Peyer's patch (tissue), 4 donors: Measurements from ENCODE around the gene C15orf61. TPM values are rescaled to one million over a fixed set of nuclear protein-coding genes. Genes with fewer than 3 reads are reported as not detected.

ENCODE experiments used
- DNase-seq, 3 donors: peaks; one replicate each; pipeline ENCODE4 v3.0.0-alpha.2; 2017 to 2019
- H3K27ac ChIP-seq, 4 donors: fragments of 200-600 bp; sonication (generic); one replicate each; pipeline ENCODE4 v1.5.1; 2016 to 2019
- H3K27me3 ChIP-seq, 2 donors: fragments of 200-600 bp; sonication (generic); one replicate each; pipeline ENCODE4 v1.5.1; 2019
- H3K36me3 ChIP-seq, 3 donors: fragments of 200-600 bp; sonication (generic); one replicate each; pipeline ENCODE4 v1.5.1; 2016 to 2019
- H3K4me1 ChIP-seq, 4 donors: fragments of 200-600 bp; sonication (generic); one replicate each; pipeline ENCODE4 v1.5.1; 2016 to 2019
- H3K4me3 ChIP-seq, 4 donors: fragments of 200-600 bp; sonication (generic); 1 replicate in 3 of 4; 2 replicates in 1 of 4; pipeline ENCODE4 v1.5.1; 2016 to 2019; ENCODE audit warnings: mild to moderate bottlenecking in 1 of 4
- H3K9me3 ChIP-seq, 4 donors: fragments of 200-600 bp; sonication (generic); one replicate each; pipeline ENCODE4 v1.5.1; 2016 to 2019; ENCODE audit warnings: mild to moderate bottlenecking in 1 of 4
- POLR2A ChIP-seq, 2 donors: fragments of 450-650 bp; IDR thresholded peaks; one replicate each; pipeline ENCODE4 v1.5.1; 2017; ENCODE audit warnings: antibody characterized with exemption in 2 of 2, mild to moderate bottlenecking in 2 of 2, moderate library complexity in 2 of 2
- total RNA-seq, 4 donors: library from RNA; depleted of rRNA; stranded (reverse); fragments of >200 nt; gene quantifications; one replicate each; pipeline ENCODE4 v1.1.0, GENCODE V29; 2016
- TF ChIP-seq, protein P1 (sequence below), 6 experiments: fragments of 450-650 bp in 4 of 6; fragments of 200-600 bp in 2 of 6; sonication (generic) in 1 of 6; IDR thresholded peaks; one replicate each; pipeline ENCODE4 v1.5.1; 2017 to 2019; ENCODE audit warnings: antibody characterized with exemption in 6 of 6, mild to moderate bottlenecking in 3 of 6, moderate library complexity in 1 of 6

C15orf61 gene
- total RNA-seq, 4 donors from 2014 or later: 2.5 to 10.7 (median 7.6) TPM

DNA sequence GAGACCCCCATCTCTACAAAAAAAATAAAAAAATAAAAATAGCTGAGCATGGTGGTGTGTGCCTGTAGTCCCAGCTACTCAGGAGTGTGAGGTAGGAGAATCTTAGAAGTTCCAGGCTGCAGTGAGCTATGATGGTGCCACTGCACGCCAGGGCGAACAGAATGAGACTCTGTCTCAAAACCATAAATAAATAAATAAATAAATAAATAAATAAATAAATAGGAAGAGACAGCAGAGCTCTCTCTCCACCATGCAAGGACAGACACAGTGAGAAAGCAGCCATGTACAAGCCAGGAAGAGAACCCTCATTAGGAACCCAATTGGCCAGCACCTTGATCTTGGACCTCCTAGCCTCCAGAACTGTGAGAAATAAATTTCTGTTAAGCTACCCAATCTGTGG, 5.4 kb upstream of the C15orf61 start:
- H3K27me3 ChIP-seq: no peaks in the 10 kb centered on the region
- TF ChIP-seq, protein P1, sequence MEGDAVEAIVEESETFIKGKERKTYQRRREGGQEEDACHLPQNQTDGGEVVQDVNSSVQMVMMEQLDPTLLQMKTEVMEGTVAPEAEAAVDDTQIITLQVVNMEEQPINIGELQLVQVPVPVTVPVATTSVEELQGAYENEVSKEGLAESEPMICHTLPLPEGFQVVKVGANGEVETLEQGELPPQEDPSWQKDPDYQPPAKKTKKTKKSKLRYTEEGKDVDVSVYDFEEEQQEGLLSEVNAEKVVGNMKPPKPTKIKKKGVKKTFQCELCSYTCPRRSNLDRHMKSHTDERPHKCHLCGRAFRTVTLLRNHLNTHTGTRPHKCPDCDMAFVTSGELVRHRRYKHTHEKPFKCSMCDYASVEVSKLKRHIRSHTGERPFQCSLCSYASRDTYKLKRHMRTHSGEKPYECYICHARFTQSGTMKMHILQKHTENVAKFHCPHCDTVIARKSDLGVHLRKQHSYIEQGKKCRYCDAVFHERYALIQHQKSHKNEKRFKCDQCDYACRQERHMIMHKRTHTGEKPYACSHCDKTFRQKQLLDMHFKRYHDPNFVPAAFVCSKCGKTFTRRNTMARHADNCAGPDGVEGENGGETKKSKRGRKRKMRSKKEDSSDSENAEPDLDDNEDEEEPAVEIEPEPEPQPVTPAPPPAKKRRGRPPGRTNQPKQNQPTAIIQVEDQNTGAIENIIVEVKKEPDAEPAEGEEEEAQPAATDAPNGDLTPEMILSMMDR (IDR thresholded peaks at IDR 0.05): no peak
- TF ChIP-seq POLR2A (IDR thresholded peaks at IDR 0.05): no peak
- no peaks in the 10 kb centered on the region for H3K9me3 ChIP-seq
- H3K36me3 ChIP-seq: peaks cover 0 to 10% (median 0%) of the 10 kb centered on the region in 3 donors
- no peak for DNase-seq
- no peak overlapping the region for H3K27ac ChIP-seq
- no peaks in the 10 kb centered on the region for H3K4me1 ChIP-seq
- no peak overlapping the region for H3K4me3 ChIP-seq

DNA sequence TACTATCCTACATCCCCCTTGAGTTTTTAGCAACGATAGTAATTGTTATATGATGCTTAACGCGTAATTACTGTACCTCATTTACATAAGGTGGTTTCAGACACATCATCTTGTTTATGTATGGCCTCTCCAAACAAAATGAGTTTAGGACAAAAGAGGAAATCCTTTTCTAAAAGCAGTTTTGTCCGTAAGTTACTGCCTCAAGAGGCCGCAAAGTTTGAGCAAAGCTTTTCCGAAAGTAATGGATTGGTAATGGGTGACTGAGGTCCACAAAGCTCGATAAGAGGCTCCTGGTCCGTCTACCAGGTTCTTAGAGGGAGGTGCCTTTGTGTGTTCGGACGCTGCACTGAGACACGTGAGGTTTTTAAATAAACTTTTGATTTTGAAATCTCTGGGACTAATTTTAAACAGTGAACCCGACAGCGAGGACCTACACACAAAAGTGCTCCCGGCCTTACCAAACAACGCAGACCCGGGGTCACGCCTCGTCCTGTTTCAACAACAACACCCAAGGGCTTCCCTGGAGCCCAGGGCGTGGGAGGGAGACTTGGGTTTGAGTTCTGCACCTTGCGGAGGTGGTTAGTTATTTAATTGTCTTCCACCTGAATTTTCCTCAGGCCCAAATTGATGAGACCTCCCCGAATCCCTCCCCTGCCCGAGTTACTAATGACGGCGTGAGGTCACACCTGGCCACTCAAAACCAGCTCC, 456 bp upstream of the C15orf61 start:
- Histone ChIP-seq H3K9me3 (no peaks in the 10 kb centered on the region), H3K27me3 (no peaks in the 10 kb centered on the region), H3K4me3 (peak overlapping the region; percentile 73 to 85 (median 76)), H3K27ac (peak overlapping the region; percentile 93 to 98 (median 96)), H3K36me3 (no peaks in the 10 kb centered on the region), H3K4me1 (peaks cover 0 to 11% (median 0%) of the 10 kb centered on the region in 4 donors)
- no peak for DNase-seq
- TF ChIP-seq POLR2A (IDR thresholded peaks at IDR 0.05): peak in 1 of 2 donors; percentile 41
- TF ChIP-seq, protein P1 (IDR thresholded peaks at IDR 0.05): no peak

GRCh38 chr15:67521783-67522568, 1.0 kb downstream of the C15orf61 start:
- peak overlapping the region; percentile 73 to 85 (median 76) for H3K4me3 ChIP-seq
- DNase-seq: no peak
- no peak for TF ChIP-seq POLR2A (IDR thresholded peaks at IDR 0.05)
- TF ChIP-seq, protein P1 (IDR thresholded peaks at IDR 0.05): no peak
- H3K27me3 ChIP-seq: no peaks in the 10 kb centered on the region
- H3K27ac ChIP-seq: peak overlapping the region; percentile 93 to 98 (median 96)
- peaks cover 0 to 11% (median 0%) of the 10 kb centered on the region in 4 donors for H3K4me1 ChIP-seq
- H3K9me3 ChIP-seq: no peaks in the 10 kb centered on the region
- H3K36me3 ChIP-seq: no peaks in the 10 kb centered on the region

GRCh38 chr15:67523330-67523729, 2.4 kb downstream of the C15orf61 start:
- Histone ChIP-seq H3K27me3 (no peaks in the 10 kb centered on the region), H3K36me3 (peaks cover 0 to 7% (median 0%) of the 10 kb centered on the region in 3 donors), H3K4me3 (peak overlapping the region in 1 of 4 donors; percentile 78), H3K4me1 (peaks cover 0 to 11% (median 0%) of the 10 kb centered on the region in 4 donors), H3K27ac (no peak overlapping the region), H3K9me3 (no peaks in the 10 kb centered on the region)
- DNase-seq: no peak
- TF ChIP-seq, protein P1 (IDR thresholded peaks at IDR 0.05): no peak
- no peak for TF ChIP-seq POLR2A (IDR thresholded peaks at IDR 0.05)

- Histone ChIP-seq H3K4me1 (peaks cover 0 to 11% (median 0%) of the 10 kb centered on the region in 4 donors), H3K27me3 (no peaks in the 10 kb centered on the region), H3K4me3 (no peak overlapping the region), H3K9me3 (no peaks in the 10 kb centered on the region), H3K36me3 (peaks cover 0 to 13% (median 0%) of the 10 kb centered on the region in 3 donors), H3K27ac (no peak overlapping the region)
- DNase-seq: no peak
- no peak for TF ChIP-seq POLR2A (IDR thresholded peaks at IDR 0.05)
- TF ChIP-seq, protein P1 (IDR thresholded peaks at IDR 0.05): no peak
Observed at GRCh38 chr15:67524235-67524634, 3.3 kb downstream of the C15orf61 start.
